HEK293T (cell line): ENCODE results near the gene PAQR4.

ENCODE experiments used
- ARNT ChIP-seq: fragments of 450-650 bp; IDR thresholded peaks from 2 replicates; pipeline ENCODE4 v1.6.1; 2017; ENCODE audit warnings: mild to moderate bottlenecking
- ELF4 ChIP-seq: fragments of 450-650 bp; IDR thresholded peaks from 2 replicates; pipeline ENCODE4 v1.6.1; 2017; ENCODE audit warnings: antibody characterized with exemption
- FOXA1 ChIP-seq: fragments of 450-650 bp; IDR thresholded peaks from 2 replicates; pipeline ENCODE4 v1.6.1; 2016; ENCODE audit warnings: mild to moderate bottlenecking
- FOXK2 ChIP-seq: fragments of 450-650 bp; IDR thresholded peaks from 2 replicates; pipeline ENCODE4 v1.6.1; 2016; ENCODE audit warnings: mild to moderate bottlenecking
- FOXM1 ChIP-seq: fragments of 450-650 bp; IDR thresholded peaks from 2 replicates; pipeline ENCODE4 v1.6.1; 2017; ENCODE audit warnings: mild to moderate bottlenecking, borderline replicate concordance
- LEF1 ChIP-seq: fragments of 450-650 bp; IDR thresholded peaks from 2 replicates; pipeline ENCODE4 v1.6.1; 2017; ENCODE audit warnings: mild to moderate bottlenecking, borderline replicate concordance
- SP1 ChIP-seq: fragments of 450-650 bp; IDR thresholded peaks from 2 replicates; pipeline ENCODE4 v1.6.1; 2017
- TARDBP ChIP-seq: fragments of 450-650 bp; IDR thresholded peaks from 2 replicates; pipeline ENCODE4 v1.6.1; 2016

DNA sequence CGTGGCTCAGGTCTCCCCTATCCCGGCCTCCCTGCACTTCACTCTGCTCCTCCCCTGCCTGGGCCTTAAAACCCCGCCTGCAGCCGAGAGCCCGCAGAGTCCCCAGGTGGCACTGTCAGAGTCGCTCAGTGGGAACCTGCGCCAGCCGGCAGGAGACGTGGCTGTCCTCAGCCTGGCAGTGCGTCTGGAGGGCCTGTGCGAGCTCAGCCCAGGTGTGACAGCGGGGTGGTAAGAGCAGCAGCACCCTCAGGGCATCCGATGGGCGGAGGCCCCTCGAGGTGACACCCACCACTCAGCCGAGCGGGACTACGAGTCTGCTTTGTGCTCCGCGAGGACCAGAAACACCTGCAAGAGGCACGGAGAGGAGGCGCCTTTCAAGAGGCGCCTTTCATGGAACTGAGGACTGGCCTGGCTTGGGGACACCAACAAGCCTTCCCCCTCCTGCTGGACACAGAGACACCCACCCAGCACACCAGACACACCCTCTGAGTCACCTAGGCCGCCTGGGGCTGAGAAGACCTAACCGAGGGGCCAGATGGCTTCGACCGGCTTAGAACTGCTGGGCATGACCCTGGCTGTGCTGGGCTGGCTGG, 43.8 kb downstream of the PAQR4 start, which contains the start of gene CLDN9:
- TF ChIP-seq ELF4 (no peak), TARDBP (no peak), ARNT (no peak), SP1 (no peak), FOXA1 (no peak), FOXM1 (no peak), FOXK2 (no peak), LEF1 (no peak)
